GM23338 (cell line): ENCODE data around the gene HMGCS1. TPM values are rescaled to one million over a fixed set of nuclear protein-coding genes. Genes with fewer than 3 reads are reported as not detected.

ENCODE experiments used
- ATAC-seq: fragments of 200-7000 bp; cut with Tn5 transposase; 3 replicates; pipeline ENCODE4 v1.9.1; 2020
- DNase-seq: peaks from one replicate; pipeline ENCODE4 v3.0.0-alpha.2; 2015; ENCODE audit warnings: low spot score
- H2AFZ ChIP-seq: fragments of 200-600 bp; sonication (generic); 2 replicates; pipeline ENCODE4 v1.8.0; 2016; ENCODE audit warnings: antibody characterized with exemption, mild to moderate bottlenecking, moderate library complexity
- H3F3A ChIP-seq: fragments of 200-600 bp; sonication (generic); replicated peaks from 2 replicates; pipeline ENCODE4 v1.8.0; 2017; ENCODE audit warnings: antibody characterized with exemption, mixed run types, low read depth
- H3K27ac ChIP-seq: fragments of 200-600 bp; sonication (generic); 2 replicates; pipeline ENCODE4 v1.6.1; 2016; ENCODE audit warnings: low read depth
- H3K27me3 ChIP-seq: fragments of 200-600 bp; sonication (generic); 2 replicates; pipeline ENCODE4 v1.8.0; 2016; ENCODE audit warnings: mild to moderate bottlenecking, mixed run types, moderate library complexity; ENCODE audit not compliant: insufficient read depth
- H3K36me3 ChIP-seq: fragments of 200-600 bp; sonication (generic); 2 replicates; pipeline ENCODE4 v1.8.0; 2016; ENCODE audit warnings: mild to moderate bottlenecking; ENCODE audit not compliant: insufficient read depth
- H3K4me1 ChIP-seq: fragments of 200-600 bp; sonication (generic); 2 replicates; pipeline ENCODE4 v1.8.0; 2016; ENCODE audit warnings: mild to moderate bottlenecking, moderate library complexity; ENCODE audit not compliant: insufficient read depth
- H3K4me2 ChIP-seq: fragments of 200-600 bp; sonication (generic); 2 replicates; pipeline ENCODE4 v1.7.1; 2017; ENCODE audit warnings: mixed run types
- H3K4me3 ChIP-seq: fragments of 200-600 bp; sonication (generic); 2 replicates; pipeline ENCODE4 v1.6.1; 2016; ENCODE audit warnings: mixed run types
- H3K79me2 ChIP-seq: fragments of 200-600 bp; sonication (generic); replicated peaks from 2 replicates; pipeline ENCODE4 v1.8.0; 2017; ENCODE audit warnings: mild to moderate bottlenecking; ENCODE audit not compliant: insufficient read depth
- H3K9me2 ChIP-seq: fragments of 200-600 bp; sonication (generic); 2 replicates; pipeline ENCODE4 v1.8.0; 2017; ENCODE audit not compliant: insufficient read depth
- H4K20me1 ChIP-seq: fragments of 200-600 bp; sonication (generic); replicated peaks from 2 replicates; pipeline ENCODE4 v1.8.0; 2017; ENCODE audit warnings: mild to moderate bottlenecking; ENCODE audit not compliant: insufficient read depth
- H3K27ac Mint-ChIP-seq: 2 replicates; pipeline ENCODE4 v1.8.0; 2020; ENCODE audit warnings: inconsistent platforms, mild to moderate bottlenecking, moderate library complexity, mixed read lengths
- H3K27me3 Mint-ChIP-seq: 3 replicates; pipeline ENCODE4 v1.8.0; 2022; ENCODE audit warnings: low read depth, mild to moderate bottlenecking, moderate library complexity, mixed read lengths, inconsistent platforms; ENCODE audit not compliant: insufficient read depth, poor library complexity
- H3K36me3 Mint-ChIP-seq: 3 replicates; pipeline ENCODE4 v1.8.0; 2021; ENCODE audit warnings: low read depth, mild to moderate bottlenecking, inconsistent platforms, moderate library complexity, mixed read lengths
- H3K4me1 Mint-ChIP-seq: 3 replicates; pipeline ENCODE4 v1.8.0; 2020; ENCODE audit warnings: mild to moderate bottlenecking, inconsistent platforms, mixed read lengths
- H3K4me3 Mint-ChIP-seq: 3 replicates; pipeline ENCODE4 v1.8.0; 2021; ENCODE audit warnings: moderate library complexity, mild to moderate bottlenecking, inconsistent platforms, mixed read lengths
- H3K9me3 Mint-ChIP-seq: 3 replicates; pipeline ENCODE4 v1.8.0; 2020; ENCODE audit warnings: moderate library complexity, mild to moderate bottlenecking, inconsistent platforms, mixed read lengths
- CREB1 ChIP-seq: fragments of 250-450 bp; sonication (Bioruptor Pico); IDR thresholded peaks from 2 replicates; pipeline ENCODE4 v1.5.0; 2020; ENCODE audit warnings: low read depth, mild to moderate bottlenecking, moderate library complexity
- CTCF ChIP-seq, 2 experiments: fragments of 200-600 bp in 1 of 2; sonication (generic) in 1 of 2; conservative IDR thresholded peaks; 2 replicates each; pipeline versions ENCODE4 v1.5.1 to v1.6.1; 2016 to 2017; ENCODE audit warnings: antibody characterized with exemption in 2 of 2, low read depth in 2 of 2, mild to moderate bottlenecking in 2 of 2, moderate library complexity in 1 of 2
- ETS1 ChIP-seq: IDR thresholded peaks from 2 replicates; pipeline ENCODE4 v1.6.1; 2016; ENCODE audit warnings: antibody characterized with exemption
- EZH2 ChIP-seq: fragments of 200-600 bp; sonication (generic); IDR thresholded peaks from one replicate; pipeline ENCODE4 v1.8.0; 2017; ENCODE audit warnings: antibody characterized with exemption, mild to moderate bottlenecking, low read depth; ENCODE audit not compliant: unreplicated experiment
- EZH2phosphoT487 ChIP-seq: fragments of 200-600 bp; sonication (generic); IDR thresholded peaks from one replicate; pipeline ENCODE4 v1.8.1; 2018; ENCODE audit warnings: antibody characterized with exemption; ENCODE audit not compliant: unreplicated experiment
- JUNB ChIP-seq: IDR thresholded peaks from one replicate; pipeline ENCODE4 v1.6.1; 2016; ENCODE audit warnings: antibody characterized with exemption; ENCODE audit not compliant: unreplicated experiment
- NANOG ChIP-seq: IDR thresholded peaks from 2 replicates; pipeline ENCODE4 v1.6.1; 2016; ENCODE audit warnings: antibody characterized with exemption, borderline replicate concordance
- POLR2AphosphoS5 ChIP-seq: IDR thresholded peaks from 2 replicates; pipeline ENCODE4 v1.6.1; 2016; ENCODE audit warnings: antibody characterized with exemption, low read depth
- REST ChIP-seq: IDR thresholded peaks from one replicate; pipeline ENCODE4 v1.6.1; 2018; ENCODE audit warnings: antibody characterized with exemption; ENCODE audit not compliant: unreplicated experiment
- STAT1 ChIP-seq: IDR thresholded peaks from one replicate; pipeline ENCODE4 v1.6.1; 2016; ENCODE audit warnings: antibody characterized with exemption; ENCODE audit not compliant: unreplicated experiment
- ZNF114 ChIP-seq: fragments of 250-450 bp; sonication (Bioruptor Pico); IDR thresholded peaks from 2 replicates; pipeline ENCODE4 v1.5.0; 2020; ENCODE audit warnings: mild to moderate bottlenecking, moderate library complexity
- ZNF331 ChIP-seq: fragments of 250-450 bp; sonication (Bioruptor Pico); IDR thresholded peaks from 2 replicates; pipeline ENCODE4 v1.5.0; 2020; ENCODE audit warnings: low read depth, mild to moderate bottlenecking, moderate library complexity
- ZNF462 ChIP-seq: fragments of 250-450 bp; sonication (Bioruptor Pico); IDR thresholded peaks from 2 replicates; pipeline ENCODE4 v1.5.0; 2020; ENCODE audit warnings: mild to moderate bottlenecking, moderate library complexity
- polyA plus RNA-seq: library from polyadenylated mRNA; unstranded; fragments of >200 nt; fragmentation: Nextera tagmentation; extraction: Ambion mirVana; gene quantifications from 2 replicates; pipeline ENCODE4 v1.2.1, GENCODE V29; 2016
- total RNA-seq: library from RNA; depleted of rRNA; stranded (reverse); fragments of >200 nt; shearing (Covaris generic); gene quantifications from 2 replicates; pipeline ENCODE4 v1.2.3, GENCODE V29; 2014

The HMGCS1 gene
- total and polyA plus RNA-seq, 2 experiments from 2014 or later, result 172 to 278 TPM

GRCh38 chr5:43242196-43242595, 71.0 kb downstream of the HMGCS1 start:
- peaks cover 3% of the 10 kb centered on the region; the same call in 1 of the 2 replicates for H3K9me2 ChIP-seq
- no peaks in the 10 kb centered on the region for H3K79me2 ChIP-seq
- 0 out of 2 replicates have a peak, but pooled peaks cover 4% of the 10 kb centered on the region for H3K4me1 ChIP-seq
- ATAC-seq, result no peak
- H3K27ac Mint-ChIP-seq, result no peak overlapping the region
- H3K4me3 Mint-ChIP-seq, result no peak overlapping the region
- no peaks in the 10 kb centered on the region for H3K27me3 Mint-ChIP-seq
- TF ChIP-seq EZH2 (no peak), REST (no peak), JUNB (no peak), ZNF114 (CRISPR knock-in tag) (no peak), ZNF462 (CRISPR knock-in tag) (no peak), NANOG (no peak), CREB1 (CRISPR knock-in tag) (no peak), STAT1 (no peak), CTCF (conservative IDR thresholded peaks at IDR 0.05; ENCODE audit: low read depth in 2 of 2) (no peak), EZH2phosphoT487 (no peak), POLR2AphosphoS5 (no peak), ZNF331 (CRISPR knock-in tag) (no peak), ETS1 (no peak)
- no peak for DNase-seq
- no peaks in the 10 kb centered on the region for H3K36me3 Mint-ChIP-seq
- H3K36me3 ChIP-seq, result no peaks in the 10 kb centered on the region
- no peaks in the 10 kb centered on the region; the same call in 2 of the 3 replicates for H3K4me1 Mint-ChIP-seq
- H3K4me2 ChIP-seq, result no peak overlapping the region
- no peaks in the 10 kb centered on the region for H3K27me3 ChIP-seq
- H3F3A ChIP-seq, result no peaks in the 10 kb centered on the region
- H3K4me3 ChIP-seq, result no peak overlapping the region
- no peak overlapping the region for H2AFZ ChIP-seq
- no peaks in the 10 kb centered on the region for H3K9me3 Mint-ChIP-seq
- H4K20me1 ChIP-seq, result no peaks in the 10 kb centered on the region
- H3K27ac ChIP-seq, result no peak overlapping the region
